DLD1 (cell line): ENCODE results near the gene OR6B1.

Source experiments
- in situ Hi-C: cut with HindIII; loops from 2 replicates; pipeline ENCODE4 v1.10.0; 2017; ENCODE audit warnings: low sequenced_read_pairs

OR6B1 gene

GRCh38 chr7:144000020-144000419, at the start of gene OR6B1:
TSS of gene OR6B1 (plus strand) at chr7:144000320. CDS start at chr7:144003997, 3,677 bp downstream.
- in situ Hi-C loops = no loop called here

GRCh38 chr7:143953421-143953820, 46.7 kb upstream of the OR6B1 start:
- in situ Hi-C loops = no loop called here

GRCh38 chr7:143954135-143954534, 46.0 kb upstream of the OR6B1 start:
- in situ Hi-C loops = no loop called here

GRCh38 chr7:143954544-143954943, 45.6 kb upstream of the OR6B1 start, which contains the start of gene OR2F1:
TSS of gene OR2F1 (plus strand) at chr7:143954844. CDS start at chr7:143959971, 5,127 bp downstream.
- in situ Hi-C loops = no loop called here

GRCh38 chr7:143958781-143959180, 41.3 kb upstream of the OR6B1 start:
- in situ Hi-C loops = no loop called here

- in situ Hi-C loops = no loop called here
Observed at GRCh38 chr7:143960813-143961610, 39.1 kb upstream of the OR6B1 start.

- in situ Hi-C loops = no loop called here
Observed at GRCh38 chr7:143965280-143965679, 34.8 kb upstream of the OR6B1 start.

GRCh38 chr7:143967398-143967797, 32.7 kb upstream of the OR6B1 start:
- in situ Hi-C loops = no loop called here

- in situ Hi-C loops = no loop called here
Observed at GRCh38 chr7:143973870-143974416, 26.2 kb upstream of the OR6B1 start.

GRCh38 chr7:143974459-143974858, 25.7 kb upstream of the OR6B1 start:
- in situ Hi-C loops = no loop called here

- in situ Hi-C loops = no loop called here
Observed at GRCh38 chr7:143975617-143976016, 24.5 kb upstream of the OR6B1 start.

GRCh38 chr7:143978585-143978984, 21.5 kb upstream of the OR6B1 start:
- in situ Hi-C loops = no loop called here

- in situ Hi-C loops = no loop called here
Observed at GRCh38 chr7:143979359-143979758, 20.8 kb upstream of the OR6B1 start.

- in situ Hi-C loops = no loop called here
Observed at GRCh38 chr7:143979998-143980397, 20.1 kb upstream of the OR6B1 start.

- in situ Hi-C loops = no loop called here
Observed at GRCh38 chr7:143980746-143981510, 19.2 kb upstream of the OR6B1 start.

- in situ Hi-C loops = no loop called here
Observed at GRCh38 chr7:143983960-143984359, 16.2 kb upstream of the OR6B1 start.

- in situ Hi-C loops = no loop called here
Observed at GRCh38 chr7:143987513-143987912, 12.6 kb upstream of the OR6B1 start.

- in situ Hi-C loops = no loop called here
Observed at GRCh38 chr7:143988976-143989745, 11.0 kb upstream of the OR6B1 start.

GRCh38 chr7:143992670-143993069, 7.5 kb upstream of the OR6B1 start:
- in situ Hi-C loops = no loop called here

GRCh38 chr7:143993924-143994323, 6.2 kb upstream of the OR6B1 start:
- in situ Hi-C loops = no loop called here

- in situ Hi-C loops = no loop called here
Observed at GRCh38 chr7:144001543-144001942, 1.4 kb downstream of the OR6B1 start.
